GM19463 (cell line): ENCODE measurements around the gene RCC2.
A peak's percentile ranks its signal among the peaks of the same experiment; 100 is the strongest.
"Not testable (repeated sequence)": the region's sequence is repeated elsewhere in the genome, so short reads cannot be mapped to it uniquely, and the experiment has no call there.

ENCODE experiments used
- ATAC-seq: cut with Tn5 transposase; IDR thresholded peaks from one replicate; pipeline ENCODE4 v1.9.1; 2021; ENCODE audit warnings: mild to moderate bottlenecking, moderate library complexity; ENCODE audit not compliant: unreplicated experiment

RCC2 gene

GRCh38 chr1:17439250-17440073 is at the start of gene RCC2:
Gene RCC2 (minus strand): TSS chr1:17439677. CDS start chr1:17438514, 1,163 bp downstream.
- ATAC-seq, result peak; percentile 43

DNA sequence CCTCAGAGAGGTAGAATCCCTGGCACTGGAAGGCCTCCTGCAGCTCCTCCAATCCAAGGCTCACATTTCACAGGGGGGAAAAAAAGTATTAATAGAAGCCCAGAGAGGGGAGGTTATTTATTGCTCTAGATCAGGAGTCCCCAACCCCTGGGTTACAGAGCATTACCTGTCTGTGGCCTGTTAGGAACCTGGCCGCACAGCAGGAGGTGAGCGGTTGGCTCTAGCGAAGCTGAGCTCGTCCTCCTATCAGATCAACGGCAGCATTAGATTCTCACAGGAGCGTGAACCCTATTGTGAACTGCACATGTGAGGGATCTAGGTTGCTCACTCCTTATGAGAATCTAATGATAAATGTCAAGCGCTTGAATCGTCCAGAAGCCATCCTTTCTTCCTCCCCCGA is 46.8 kb upstream of the RCC2 start:
- ATAC-seq, result no peak

GRCh38 chr1:17485281-17485680 is 45.8 kb upstream of the RCC2 start:
- ATAC-seq, result no peak

DNA sequence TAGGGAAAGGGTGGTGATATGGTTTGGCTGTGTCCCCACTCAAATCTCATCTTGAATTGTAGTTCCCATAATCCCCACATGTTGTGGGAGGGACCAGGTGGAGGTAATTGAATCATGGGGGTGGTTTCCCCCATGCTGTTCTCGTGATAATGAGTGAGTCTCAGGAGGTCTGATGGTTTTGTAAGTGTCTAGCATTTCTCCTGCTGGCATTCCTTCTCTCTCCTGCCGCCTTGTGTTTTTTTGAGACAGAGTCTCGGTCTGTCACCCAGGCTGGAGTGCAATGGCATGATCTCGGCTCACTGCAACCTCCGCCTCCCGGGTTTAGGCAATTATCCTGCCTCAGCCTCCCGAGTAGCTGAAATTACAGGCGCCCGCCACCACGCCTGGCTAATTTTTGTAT is 42.5 kb upstream of the RCC2 start:
- not testable (repeated sequence) for ATAC-seq

- no peak for ATAC-seq
These were observed 41.4 kb upstream of the RCC2 start for GRCh38 chr1:17480846-17481245.

DNA sequence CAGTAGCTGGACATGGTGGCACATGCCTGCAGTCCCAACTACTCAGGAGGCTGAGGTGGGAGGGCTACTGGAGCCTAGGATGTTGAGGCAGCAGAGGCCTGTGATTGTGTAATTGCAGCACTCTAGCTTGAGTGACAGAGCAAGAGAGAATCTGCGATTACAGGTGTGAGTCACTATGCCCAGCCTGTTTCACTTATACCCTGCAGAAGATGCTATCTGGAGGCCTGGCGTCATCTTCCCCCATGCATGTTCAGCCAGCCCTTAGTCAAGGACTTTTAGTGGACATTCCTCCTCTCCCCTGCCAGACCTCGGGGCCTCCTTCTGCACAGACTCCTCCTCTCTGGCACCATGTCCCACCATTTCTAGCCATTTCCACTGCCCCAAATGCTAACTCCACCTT is 36.3 kb upstream of the RCC2 start:
- no peak for ATAC-seq

GRCh38 chr1:17474836-17475555 is 35.5 kb upstream of the RCC2 start:
- not testable (repeated sequence) for ATAC-seq

GRCh38 chr1:17472814-17473213 is 33.3 kb upstream of the RCC2 start:
- ATAC-seq, result no peak

GRCh38 chr1:17471393-17471792 is 31.9 kb upstream of the RCC2 start:
- ATAC-seq, result no peak

- ATAC-seq, result no peak
These were observed 30.7 kb upstream of the RCC2 start for GRCh38 chr1:17470021-17470799.

- ATAC-seq, result not testable (repeated sequence)
These were observed 29.1 kb upstream of the RCC2 start for GRCh38 chr1:17468357-17469265.

- no peak for ATAC-seq
These were observed 26.9 kb upstream of the RCC2 start for GRCh38 chr1:17466359-17466758.

DNA sequence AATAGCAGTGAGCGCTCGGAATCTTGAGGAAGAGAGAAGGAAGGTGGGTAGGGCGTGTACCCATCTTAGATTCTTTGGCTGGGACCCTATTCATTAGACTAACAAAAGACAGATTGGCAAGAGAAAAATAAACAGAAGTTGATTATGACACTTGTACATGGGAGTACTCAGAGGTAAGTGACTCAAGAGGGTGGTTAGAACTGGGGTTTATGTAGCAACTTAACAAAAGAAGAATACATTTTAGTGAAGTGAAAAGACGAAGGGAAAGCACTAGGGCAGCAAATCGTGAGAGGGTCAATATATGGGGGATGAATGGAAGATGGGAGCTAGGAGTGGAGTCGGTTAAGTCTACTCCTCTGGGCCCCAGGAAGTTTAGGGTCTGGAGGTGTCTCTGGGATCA is 25.8 kb upstream of the RCC2 start:
- ATAC-seq, result no peak

DNA sequence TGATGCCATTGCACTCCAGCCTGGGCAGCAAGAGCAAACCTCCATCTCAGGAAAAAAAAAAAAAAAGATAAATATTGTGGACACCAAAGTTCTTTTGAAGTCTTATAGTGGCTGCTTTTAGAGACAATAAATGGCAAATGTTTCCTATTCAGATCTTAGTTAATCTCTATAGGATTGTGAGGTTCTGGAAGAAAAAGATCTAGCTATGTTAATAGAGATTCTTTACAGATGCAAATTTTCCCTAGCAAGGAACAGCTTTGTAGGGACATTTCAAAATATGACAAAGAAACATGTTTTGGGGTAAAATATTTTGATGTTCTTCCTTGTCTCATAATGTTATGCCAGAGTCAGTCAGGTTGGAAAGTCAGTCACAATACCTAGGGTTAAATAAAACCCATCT is 24.5 kb upstream of the RCC2 start:
- ATAC-seq, result no peak

DNA sequence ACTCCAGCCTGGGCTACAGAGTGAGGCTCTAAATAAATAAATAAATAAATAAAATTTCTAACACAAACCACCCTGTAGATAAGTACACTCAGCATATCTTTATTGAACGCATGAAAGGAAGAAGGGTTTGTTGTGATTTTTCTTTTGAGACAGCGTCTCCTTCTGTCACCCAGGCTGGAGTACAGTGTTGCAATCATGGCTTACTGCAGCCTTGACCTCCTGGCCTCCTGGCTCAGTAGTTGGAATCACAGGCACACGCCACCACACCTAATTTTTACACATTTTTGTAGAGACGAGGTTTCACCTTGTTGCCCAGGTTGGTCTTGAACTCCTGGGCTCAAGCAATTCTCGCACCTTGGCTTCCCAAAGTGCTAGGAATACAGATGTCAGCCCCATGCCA is 23.2 kb upstream of the RCC2 start:
- ATAC-seq, result no peak

DNA sequence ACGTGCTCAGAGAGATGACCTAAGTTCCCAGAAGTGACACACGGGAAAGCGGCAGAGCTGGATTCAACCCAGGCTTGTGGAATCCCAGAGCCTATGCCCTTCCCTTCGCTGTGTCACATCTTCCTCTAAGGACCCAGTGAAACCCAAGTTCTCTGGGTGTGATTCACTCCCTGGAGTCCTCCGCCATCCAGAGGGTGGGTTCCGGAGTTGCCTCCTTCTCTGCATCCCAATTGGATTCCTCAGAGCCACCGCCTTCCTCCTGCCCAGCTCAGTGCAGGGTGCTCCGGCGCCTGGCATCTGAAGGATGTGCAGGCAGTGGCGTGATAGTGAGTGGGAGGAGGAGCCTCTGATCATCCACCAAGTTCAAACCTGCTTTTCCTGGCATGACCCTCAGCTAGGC is 20.7 kb upstream of the RCC2 start:
- no peak for ATAC-seq

- no peak for ATAC-seq
These were observed 19.3 kb upstream of the RCC2 start for GRCh38 chr1:17458794-17459193.

- no peak for ATAC-seq
These were observed 13.2 kb upstream of the RCC2 start for GRCh38 chr1:17452686-17453085.

- not testable (repeated sequence) for ATAC-seq
These were observed 12.7 kb upstream of the RCC2 start for GRCh38 chr1:17452203-17452602.

DNA sequence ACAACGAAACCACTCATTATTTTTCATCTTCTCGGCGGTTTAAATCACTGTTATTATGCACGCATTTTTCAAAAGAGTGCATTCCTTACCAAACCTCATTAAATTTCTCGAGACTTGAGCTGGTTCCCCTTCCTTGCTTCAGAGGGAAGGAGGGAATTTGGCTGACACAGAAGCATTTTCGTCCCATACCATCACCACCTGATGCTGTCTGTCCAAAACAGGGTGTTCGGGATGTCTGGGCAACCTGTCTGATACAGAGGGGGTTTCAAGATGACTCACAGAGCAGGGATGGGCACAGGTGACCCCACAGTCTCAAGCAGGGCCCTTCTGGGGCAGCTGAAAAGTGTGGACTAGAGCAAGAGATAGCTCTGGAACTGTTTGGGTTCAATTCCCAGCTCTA is 12.3 kb upstream of the RCC2 start:
- ATAC-seq, result no peak
